HepG2 (cell line): ENCODE data around the gene GABRA4. TPM values are rescaled to one million over a fixed set of nuclear protein-coding genes. Genes with fewer than 3 reads are reported as not detected.

ENCODE experiments used
- ATAC-seq: fragments of 200-7000 bp; cut with Tn5 transposase; 3 replicates; pipeline ENCODE4 v1.9.1; 2020; ENCODE audit warnings: mild to moderate bottlenecking, moderate library complexity
- BruUV-seq: library from RNA; stranded (reverse); fragments of 400-500 nt; replicated peaks from 2 replicates; lab custom pipeline; 2021; lab: Mats Ljungman, UMichigan
- CTCF ChIA-PET: fragments of 300-600 bp; formaldehyde crosslinking; extraction: SDS; loops from one replicate; lab custom pipeline; 2021; ENCODE audit warnings: low total read pairs, inconsistent platforms, low intra/inter-chr PET ratio; lab: Yijun Ruan, JAX
- POLR2A ChIA-PET: fragments of 350-600 bp; sonication (Branson Sonifier 250); formaldehyde crosslinking; loops from one replicate; lab custom pipeline; 2020; ENCODE audit warnings: antibody characterized with exemption, inconsistent platforms; lab: Yijun Ruan, JAX
- DNase-seq: peaks from one replicate; pipeline ENCODE4 v3.0.0-alpha.2; 2015; ENCODE audit warnings: low spot score
- FAIRE-seq: peaks from 3 replicates; lab custom pipeline; 2011; peaks lifted over from hg19 to GRCh38; lab: Jason Lieb, UNC
- H2AFZ ChIP-seq: one replicate; pipeline ENCODE4 v1.6.1; 2011; ENCODE audit warnings: low read length, inconsistent platforms
- H3K27ac ChIP-seq: fragments of 300-600 bp; 3 replicates; pipeline ENCODE4 v1.8.0; 2011; ENCODE audit warnings: mixed run types, mild to moderate bottlenecking, mixed read lengths, low read length, inconsistent platforms; ENCODE audit not compliant: insufficient read depth; ENCODE audit errors: extremely low read length
- H3K27me3 ChIP-seq, 2 experiments: fragments of 200-600 bp in 1 of 2; 2 replicates in 1 of 2; 3 replicates in 1 of 2; pipeline versions ENCODE4 v1.6.0 to v1.8.0; 2011; ENCODE audit warnings: low read length in 2 of 2, mild to moderate bottlenecking in 2 of 2, moderate library complexity in 2 of 2, inconsistent platforms in 1 of 2; ENCODE audit not compliant: insufficient read depth in 2 of 2, control insufficient read depth in 1 of 2
- H3K36me3 ChIP-seq, 2 experiments: fragments of 200-600 bp in 1 of 2; replicated peaks in 1 of 2; 2 replicates in 1 of 2; 3 replicates in 1 of 2; pipeline versions ENCODE4 v1.5.1 to v1.8.0; 2011; ENCODE audit warnings: low read length in 2 of 2, inconsistent platforms in 1 of 2; ENCODE audit not compliant: insufficient read depth in 2 of 2, control insufficient read depth in 1 of 2
- H3K4me1 ChIP-seq: 2 replicates; pipeline ENCODE4 v1.5.1; 2012; ENCODE audit warnings: low read length, inconsistent platforms; ENCODE audit not compliant: insufficient read depth
- H3K4me2 ChIP-seq: 2 replicates; pipeline ENCODE4 v1.6.0; 2011; ENCODE audit warnings: low read depth, low read length, inconsistent platforms
- H3K4me3 ChIP-seq, 3 experiments: fragments of 200-600 bp in 1 of 3; sonication (generic), shearing (Covaris generic) in 1 of 3; replicated peaks in 1 of 3; 2 replicates each; pipeline ENCODE4 v1.5.1; 2011 to 2016; ENCODE audit warnings: low read length in 3 of 3, inconsistent platforms in 2 of 3, low read depth in 2 of 3, mild to moderate bottlenecking in 2 of 3, control low read depth in 1 of 3, mixed read lengths in 1 of 3; ENCODE audit not compliant: insufficient read depth in 1 of 3
- H3K79me2 ChIP-seq: one replicate; pipeline ENCODE4 v1.6.1; 2011; ENCODE audit warnings: low read length, inconsistent platforms; ENCODE audit not compliant: insufficient read depth
- H3K9ac ChIP-seq: 2 replicates; pipeline ENCODE4 v1.6.0; 2011; ENCODE audit warnings: mild to moderate bottlenecking, low read depth, low read length, inconsistent platforms; ENCODE audit not compliant: insufficient read depth
- H3K9me3 ChIP-seq: 2 replicates; pipeline ENCODE4 v1.5.1; 2012; ENCODE audit warnings: mild to moderate bottlenecking, low read length
- H4K20me1 ChIP-seq: 2 replicates; pipeline ENCODE4 v1.6.0; 2011; ENCODE audit warnings: inconsistent platforms, mild to moderate bottlenecking, low read length, moderate library complexity; ENCODE audit not compliant: insufficient read depth
- HNF4G ChIP-seq, 2 experiments: sonication (generic) in 1 of 2; formaldehyde crosslinking in 1 of 2; IDR thresholded peaks; 2 replicates each; pipeline versions ENCODE4 v1.4.0 to v1.6.1; 2011 to 2020; ENCODE audit warnings: borderline replicate concordance in 2 of 2, low read depth in 2 of 2, mild to moderate bottlenecking in 2 of 2, low read length in 1 of 2, missing genetic modification reagents in 1 of 2, moderate library complexity in 1 of 2
- HOXD1 ChIP-seq: sonication (generic); formaldehyde crosslinking; IDR thresholded peaks from 2 replicates; pipeline ENCODE4 v1.5.0; 2020; ENCODE audit warnings: missing genetic modification reagents
- MEIS1 ChIP-seq: sonication (generic); formaldehyde crosslinking; IDR thresholded peaks from 2 replicates; pipeline ENCODE4 v1.9.0; 2021; ENCODE audit warnings: mild to moderate bottlenecking, missing genetic modification reagents, moderate library complexity, borderline replicate concordance
- NONO ChIP-seq, 2 experiments: fragments of 450-650 bp in 1 of 2; sonication (generic) in 1 of 2; formaldehyde crosslinking in 1 of 2; IDR thresholded peaks in 1 of 2; conservative IDR thresholded peaks in 1 of 2; 2 replicates each; pipeline versions ENCODE4 v1.6.1 to v1.8.0; 2017 to 2022; ENCODE audit warnings: mild to moderate bottlenecking in 1 of 2, missing genetic modification reagents in 1 of 2, moderate library complexity in 1 of 2
- SIX1 ChIP-seq: sonication (generic); formaldehyde crosslinking; IDR thresholded peaks from 2 replicates; pipeline ENCODE4 v1.4.0; 2020; ENCODE audit warnings: missing genetic modification reagents, borderline replicate concordance
- SIX4 ChIP-seq: sonication (generic); formaldehyde crosslinking; IDR thresholded peaks from 2 replicates; pipeline ENCODE4 v1.4.0; 2020; ENCODE audit warnings: missing genetic modification reagents
- STAG1 ChIP-seq: sonication (generic); formaldehyde crosslinking; IDR thresholded peaks from 2 replicates; pipeline ENCODE4 v1.4.0; 2020; ENCODE audit warnings: missing genetic modification reagents
- TSC22D2 ChIP-seq: sonication (generic); formaldehyde crosslinking; IDR thresholded peaks from 2 replicates; pipeline ENCODE4 v1.5.1; 2020; ENCODE audit warnings: missing genetic modification reagents, mild to moderate bottlenecking, borderline replicate concordance
- XRCC5 ChIP-seq: fragments of 200-400 bp; formaldehyde crosslinking; optimal IDR thresholded peaks from 2 replicates; pipeline ENCODE3; 2017; ENCODE audit warnings: mild to moderate bottlenecking, low read length
- ZKSCAN1 ChIP-seq: fragments of 150-350 bp; IDR thresholded peaks from 2 replicates; pipeline ENCODE4 v1.6.1; 2014; ENCODE audit warnings: low read length
- ZNF652 ChIP-seq: IDR thresholded peaks from 2 replicates; pipeline ENCODE4 v1.6.1; 2016; ENCODE audit warnings: low read depth, borderline replicate concordance
- ZNF75D ChIP-seq: sonication (generic); formaldehyde crosslinking; IDR thresholded peaks from 2 replicates; pipeline ENCODE4 v1.8.1; 2023; ENCODE audit warnings: missing genetic modification reagents, mild to moderate bottlenecking, borderline replicate concordance
- ZNF850 ChIP-seq: sonication (generic); formaldehyde crosslinking; conservative IDR thresholded peaks from 2 replicates; pipeline ENCODE4 v1.9.0; 2021; ENCODE audit warnings: mild to moderate bottlenecking, missing genetic modification reagents
- WGBS: methylation state at CpG from one replicate; pipeline ENCODE4 v1.1.6; 2017; ENCODE audit warnings: low lambda C conversion rate; 5-methylcytosine and 5-hydroxymethylcytosine counted together
- in situ Hi-C: cut with HindIII; loops from 2 replicates; pipeline ENCODE4 v1.10.0; 2017; ENCODE audit warnings: low pct_unique_long_range_greater_than_20kb; ENCODE audit not compliant: extremely low pct_ligation_motif_present
- intact Hi-C: fragments of 100-400 bp; cut with micrococcal nuclease; formaldehyde crosslinking; loops from one replicate; pipeline ENCODE4 v1.10.0; 2022; ENCODE audit not compliant: unreplicated experiment
- polyA plus RNA-seq, 8 experiments: library from polyadenylated mRNA; depleted of rRNA in 3 of 8; stranded (reverse) in 7 of 8; unstranded in 1 of 8; fragments of >200 nt; fragmentation: Illumina TruSeq in 4 of 8; extraction: Trizol in 4 of 8; gene quantifications; 2 replicates each; pipeline versions ENCODE4 v1.2.1 to v1.2.3, GENCODE V29; 2011 to 2016; ENCODE audit warnings: low read depth in 4 of 8, missing spikeins in 1 of 8, mixed read lengths in 1 of 8; ENCODE audit not compliant: insufficient read depth in 1 of 8
- total RNA-seq, 5 experiments: library from RNA; depleted of rRNA; stranded (reverse); fragments of >200 nt; fragmentation: Illumina TruSeq; extraction: Trizol; gene quantifications; 2 replicates each; pipeline ENCODE4 v1.2.3, GENCODE V29; 2016; ENCODE audit warnings: low read depth in 1 of 5
- TF ChIP-seq, protein P1 (sequence below): sonication (generic); formaldehyde crosslinking; IDR thresholded peaks from 2 replicates; pipeline ENCODE4; 2020; ENCODE audit warnings: missing genetic modification reagents, mild to moderate bottlenecking, borderline replicate concordance
- TF ChIP-seq, protein P2 (sequence below), 2 experiments: sonication (generic) in 1 of 2; formaldehyde crosslinking in 1 of 2; IDR thresholded peaks; 2 replicates each; pipeline versions ENCODE4 v1.4.0 to v1.6.1; 2018 to 2020; ENCODE audit warnings: missing genetic modification reagents in 2 of 2, borderline replicate concordance in 1 of 2, low read depth in 1 of 2, mild to moderate bottlenecking in 1 of 2, missing biosample characterization in 1 of 2
- TF ChIP-seq, protein P3 (sequence below): sonication (generic); formaldehyde crosslinking; IDR thresholded peaks from 2 replicates; pipeline ENCODE4 v1.4.0; 2020; ENCODE audit warnings: mild to moderate bottlenecking, missing genetic modification reagents

GABRA4 gene
- total and polyA plus RNA-seq, 2 of the 13 experiments (the other 11 are each of a cell fraction or from before 2014, with no cell fraction given) = not detected

DNA sequence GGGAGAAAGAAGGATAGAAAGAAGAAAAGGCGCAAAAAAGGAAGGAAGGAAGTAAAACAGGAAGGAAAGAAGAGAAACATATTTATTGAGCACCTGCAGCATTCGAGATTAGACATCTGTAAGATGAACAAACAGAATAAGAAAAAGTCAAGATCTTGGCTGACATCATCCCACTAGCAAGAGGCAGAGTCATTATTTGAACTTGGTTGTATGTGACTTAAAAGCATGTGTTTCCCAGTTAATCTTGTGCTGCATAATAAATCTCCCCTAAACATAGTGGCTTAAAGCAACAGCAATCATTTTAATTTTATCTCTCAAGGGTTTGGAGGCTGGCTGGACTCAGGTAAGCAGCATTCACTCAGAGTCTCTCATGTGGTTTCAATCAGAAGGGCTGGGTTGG lies 45.8 kb downstream of the GABRA4 start (continued):
- TF ChIP-seq, protein P1, sequence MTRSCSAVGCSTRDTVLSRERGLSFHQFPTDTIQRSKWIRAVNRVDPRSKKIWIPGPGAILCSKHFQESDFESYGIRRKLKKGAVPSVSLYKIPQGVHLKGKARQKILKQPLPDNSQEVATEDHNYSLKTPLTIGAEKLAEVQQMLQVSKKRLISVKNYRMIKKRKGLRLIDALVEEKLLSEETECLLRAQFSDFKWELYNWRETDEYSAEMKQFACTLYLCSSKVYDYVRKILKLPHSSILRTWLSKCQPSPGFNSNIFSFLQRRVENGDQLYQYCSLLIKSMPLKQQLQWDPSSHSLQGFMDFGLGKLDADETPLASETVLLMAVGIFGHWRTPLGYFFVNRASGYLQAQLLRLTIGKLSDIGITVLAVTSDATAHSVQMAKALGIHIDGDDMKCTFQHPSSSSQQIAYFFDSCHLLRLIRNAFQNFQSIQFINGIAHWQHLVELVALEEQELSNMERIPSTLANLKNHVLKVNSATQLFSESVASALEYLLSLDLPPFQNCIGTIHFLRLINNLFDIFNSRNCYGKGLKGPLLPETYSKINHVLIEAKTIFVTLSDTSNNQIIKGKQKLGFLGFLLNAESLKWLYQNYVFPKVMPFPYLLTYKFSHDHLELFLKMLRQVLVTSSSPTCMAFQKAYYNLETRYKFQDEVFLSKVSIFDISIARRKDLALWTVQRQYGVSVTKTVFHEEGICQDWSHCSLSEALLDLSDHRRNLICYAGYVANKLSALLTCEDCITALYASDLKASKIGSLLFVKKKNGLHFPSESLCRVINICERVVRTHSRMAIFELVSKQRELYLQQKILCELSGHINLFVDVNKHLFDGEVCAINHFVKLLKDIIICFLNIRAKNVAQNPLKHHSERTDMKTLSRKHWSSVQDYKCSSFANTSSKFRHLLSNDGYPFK = no peak
- TF ChIP-seq, all 625 proteins: peak for 0

DNA sequence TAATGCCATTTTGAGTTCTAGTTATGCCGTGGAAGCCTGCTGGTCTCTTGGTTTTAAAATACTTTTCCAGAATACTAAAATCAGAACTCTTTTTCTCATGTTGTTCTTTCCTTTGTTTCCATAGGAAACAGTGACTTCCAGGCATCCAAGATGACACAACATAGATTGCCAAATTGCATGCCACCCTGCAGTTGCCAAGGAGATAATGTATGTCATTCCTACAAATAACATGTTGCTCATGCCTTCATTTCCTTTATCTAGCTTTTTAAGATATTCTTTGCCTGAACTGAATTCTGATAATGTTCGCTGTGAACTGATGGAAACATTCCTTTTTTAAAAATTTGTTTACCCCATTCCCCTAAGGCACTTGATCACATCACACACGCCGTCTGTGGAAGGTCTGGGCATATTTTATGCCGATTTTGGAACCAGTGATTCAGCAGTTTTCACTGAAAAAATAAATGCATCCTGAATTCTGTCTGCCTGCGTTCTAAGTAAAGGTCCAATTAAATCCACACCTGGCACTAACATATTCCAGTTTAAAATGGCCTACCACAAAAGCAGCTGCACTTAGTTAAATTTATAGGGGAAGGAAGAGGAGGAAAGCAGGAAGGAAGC lies 46.4 kb downstream of the GABRA4 start:
- no peak overlapping the region for H3K27ac ChIP-seq
- no peaks in the 10 kb centered on the region for H3K4me1 ChIP-seq
- no peaks in the 10 kb centered on the region for H4K20me1 ChIP-seq
- ChIA-PET POLR2A (no interaction called here), CTCF (no interaction called here)
- WGBS = 13% methylated on average over 6 of the region's 6 CpGs
- no TSS peak for BruUV-seq
- ATAC-seq (no peak), DNase-seq (no peak), FAIRE-seq (no peak)
- H3K9ac ChIP-seq = no peak overlapping the region
- no peaks in the 10 kb centered on the region for H3K36me3 ChIP-seq
- H3K79me2 ChIP-seq = no peaks in the 10 kb centered on the region
- H2AFZ ChIP-seq = no peak overlapping the region
- intact Hi-C loops = no loop called here
- no peak overlapping the region for H3K4me3 ChIP-seq
- H3K27me3 ChIP-seq = no peaks in the 10 kb centered on the region
- no peaks in the 10 kb centered on the region for H3K9me3 ChIP-seq
- no peak overlapping the region for H3K4me2 ChIP-seq
- no peak for TF ChIP-seq HNF4G (IDR thresholded peaks at IDR 0.05; ENCODE audit: borderline replicate concordance, low read depth, low read length)
- no peak for TF ChIP-seq HNF4G (CRISPR knock-in tag; IDR thresholded peaks at IDR 0.05; ENCODE audit: borderline replicate concordance, low read depth)
- TF ChIP-seq ZNF75D (CRISPR knock-in tag) = no peak
- no peak for TF ChIP-seq MEIS1 (CRISPR knock-in tag)
- no peak for TF ChIP-seq HOXD1 (CRISPR knock-in tag)
- TF ChIP-seq SIX1 = no peak
- no peak for TF ChIP-seq TSC22D2 (CRISPR knock-in tag)
- TF ChIP-seq STAG1 = no peak
- TF ChIP-seq ZNF850 (CRISPR knock-in tag) = no peak
- TF ChIP-seq, protein P2, sequence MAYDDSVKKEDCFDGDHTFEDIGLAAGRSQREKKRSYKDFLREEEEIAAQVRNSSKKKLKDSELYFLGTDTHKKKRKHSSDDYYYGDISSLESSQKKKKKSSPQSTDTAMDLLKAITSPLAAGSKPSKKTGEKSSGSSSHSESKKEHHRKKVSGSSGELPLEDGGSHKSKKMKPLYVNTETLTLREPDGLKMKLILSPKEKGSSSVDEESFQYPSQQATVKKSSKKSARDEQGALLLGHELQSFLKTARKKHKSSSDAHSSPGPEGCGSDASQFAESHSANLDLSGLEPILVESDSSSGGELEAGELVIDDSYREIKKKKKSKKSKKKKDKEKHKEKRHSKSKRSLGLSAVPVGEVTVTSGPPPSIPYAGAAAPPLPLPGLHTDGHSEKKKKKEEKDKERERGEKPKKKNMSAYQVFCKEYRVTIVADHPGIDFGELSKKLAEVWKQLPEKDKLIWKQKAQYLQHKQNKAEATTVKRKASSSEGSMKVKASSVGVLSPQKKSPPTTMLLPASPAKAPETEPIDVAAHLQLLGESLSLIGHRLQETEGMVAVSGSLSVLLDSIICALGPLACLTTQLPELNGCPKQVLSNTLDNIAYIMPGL (CRISPR knock-in tag; IDR thresholded peaks at IDR 0.05; ENCODE audit: borderline replicate concordance in 1 of 2, low read depth in 1 of 2) = no peak
- TF ChIP-seq, protein P3, sequence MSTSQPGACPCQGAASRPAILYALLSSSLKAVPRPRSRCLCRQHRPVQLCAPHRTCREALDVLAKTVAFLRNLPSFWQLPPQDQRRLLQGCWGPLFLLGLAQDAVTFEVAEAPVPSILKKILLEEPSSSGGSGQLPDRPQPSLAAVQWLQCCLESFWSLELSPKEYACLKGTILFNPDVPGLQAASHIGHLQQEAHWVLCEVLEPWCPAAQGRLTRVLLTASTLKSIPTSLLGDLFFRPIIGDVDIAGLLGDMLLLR = no peak
- no peak for TF ChIP-seq ZNF652 (CRISPR knock-in tag)
- TF ChIP-seq NONO (IDR thresholded peaks at IDR 0.05) = no peak
- no peak for TF ChIP-seq NONO (CRISPR knock-in tag; conservative IDR thresholded peaks at IDR 0.05)
- no peak for TF ChIP-seq XRCC5
- no peak for TF ChIP-seq ZKSCAN1
- TF ChIP-seq SIX4 = no peak
- in situ Hi-C loops = no loop called here
